ENCODE measurements around the gene TREML4. TPM values are rescaled to one million over a fixed set of nuclear protein-coding genes. Genes with fewer than 3 reads are reported as not detected.

Gene TREML4
- total and polyA plus RNA-seq, 4 donors, result 0.08 to 0.31 TPM; not detected in 2

DNA sequence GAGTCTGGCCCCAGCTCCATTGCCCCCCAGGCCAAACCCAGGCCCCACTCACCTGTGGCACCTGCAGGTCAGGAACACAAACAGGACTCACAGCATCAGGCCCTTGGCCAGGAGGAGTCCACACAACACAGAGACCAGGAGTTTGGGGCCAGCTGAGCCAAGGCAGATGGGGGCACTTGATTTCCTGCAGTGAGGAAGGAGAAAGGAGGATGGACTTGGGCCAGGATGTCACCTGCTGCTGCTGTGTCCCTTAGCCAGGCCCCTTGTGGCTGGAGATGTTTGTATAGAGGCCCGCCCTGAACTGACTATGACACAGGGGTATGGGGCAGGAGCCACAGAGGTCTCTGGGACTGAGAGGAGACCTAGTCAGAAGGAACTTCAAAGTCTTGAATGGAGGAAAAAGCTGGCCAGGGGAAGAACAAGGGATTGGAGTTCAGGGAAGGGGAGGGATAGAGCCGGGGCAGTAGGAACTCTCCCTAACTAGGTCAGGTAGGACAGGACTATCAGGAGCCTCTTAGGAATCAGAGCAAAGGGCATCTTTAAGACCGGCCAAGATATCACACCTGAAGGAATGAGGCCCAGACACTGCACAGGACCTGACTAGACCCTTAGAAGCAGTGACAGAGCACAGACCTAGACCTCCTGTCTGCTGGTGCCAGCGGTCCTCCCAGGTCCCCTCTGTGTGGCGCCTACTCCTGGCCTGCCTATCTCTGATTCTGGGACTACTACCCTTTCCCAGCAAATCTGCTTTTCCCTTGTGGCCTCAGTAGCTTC is 18.4 kb upstream of the TREML4 start:
- H3K27ac ChIP-seq (ENCODE audit: low read depth in 1 of 2, low read length in 2 of 2), result no peak overlapping the region
- H3K4me3 ChIP-seq (ENCODE audit: low read depth in 1 of 3, low read length in 3 of 3), result no peak overlapping the region
- no peaks in the 10 kb centered on the region for H3K27me3 ChIP-seq (ENCODE audit: control insufficient read depth in 4 of 4, insufficient read depth in 4 of 4, low read length in 3 of 4)
- TF ChIP-seq RAD21 (IDR thresholded peaks at IDR 0.05), result no peak
- TF ChIP-seq YY1 (IDR thresholded peaks at IDR 0.05), result no peak
- TF ChIP-seq HNF4A (conservative IDR thresholded peaks at IDR 0.05), result no peak
- TF ChIP-seq GABPA (IDR thresholded peaks at IDR 0.05 in 1 of 2, conservative IDR thresholded peaks at IDR 0.05 in 1 of 2), result no peak
- TF ChIP-seq NR2F2 (IDR thresholded peaks at IDR 0.05), result no peak
- TF ChIP-seq SP1 (IDR thresholded peaks at IDR 0.05), result no peak
- no peaks in the 10 kb centered on the region for H3K4me1 ChIP-seq (ENCODE audit: control insufficient read depth in 4 of 4, insufficient read depth in 4 of 4, low read length in 3 of 4)
- DNase-seq (ENCODE audit: low spot score), result peak; percentile 30
- H3K36me3 ChIP-seq (ENCODE audit: control insufficient read depth in 4 of 4, insufficient read depth in 3 of 4, low read depth in 1 of 4, low read length in 3 of 4), result no peaks in the 10 kb centered on the region
- 84% methylated on average over 5 of the region's 5 CpGs for WGBS
- H3K9me3 ChIP-seq (ENCODE audit: control insufficient read depth in 4 of 4, low read length in 3 of 4), result peaks cover 0 to 8% (median under 1%) of the 10 kb centered on the region in 4 donors
- H3K9ac ChIP-seq (ENCODE audit: low read depth in 1 of 2, low read length in 2 of 2), result no peak overlapping the region

DNA sequence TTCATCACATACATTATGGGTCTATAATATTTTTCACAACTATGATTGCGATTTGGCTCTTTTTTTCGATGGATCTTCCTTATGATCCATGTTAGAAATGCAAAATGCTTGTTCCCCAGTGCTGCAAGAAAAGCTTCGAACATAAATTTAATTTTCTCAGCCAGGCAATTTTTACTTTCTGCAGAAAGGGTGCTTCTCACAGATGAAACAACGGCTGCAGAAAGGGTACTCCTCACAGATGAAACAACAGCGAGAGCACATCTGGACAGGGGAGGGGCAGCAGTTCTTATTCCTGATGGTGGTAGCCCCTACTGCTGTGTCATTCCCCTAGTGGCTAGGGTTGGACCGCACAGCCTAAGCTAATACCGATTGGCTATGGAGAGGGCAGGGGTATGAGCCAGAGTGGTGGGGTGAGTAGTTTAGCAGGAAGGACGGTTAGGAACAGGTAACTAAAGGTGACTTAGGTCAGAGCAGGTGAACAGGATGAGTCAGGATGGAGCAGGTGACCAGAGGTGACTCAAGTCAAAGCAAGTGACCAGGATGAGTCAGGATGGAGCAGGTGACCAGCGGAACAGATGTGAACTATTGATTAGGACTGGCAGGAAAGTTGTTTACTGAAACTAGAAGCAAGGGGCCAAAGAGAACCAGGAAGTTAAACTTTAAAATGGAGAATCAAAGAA is 13.4 kb upstream of the TREML4 start:
- Histone ChIP-seq H3K4me1 (ENCODE audit: control insufficient read depth in 4 of 4, insufficient read depth in 4 of 4, low read length in 3 of 4) (no peaks in the 10 kb centered on the region), H3K27ac (ENCODE audit: low read depth in 1 of 2, low read length in 2 of 2) (no peak overlapping the region), H3K4me3 (ENCODE audit: low read depth in 1 of 3, low read length in 3 of 3) (no peak overlapping the region), H3K9ac (ENCODE audit: low read depth in 1 of 2, low read length in 2 of 2) (no peak overlapping the region), H3K27me3 (ENCODE audit: control insufficient read depth in 4 of 4, insufficient read depth in 4 of 4, low read length in 3 of 4) (no peaks in the 10 kb centered on the region), H3K36me3 (ENCODE audit: control insufficient read depth in 4 of 4, insufficient read depth in 3 of 4, low read depth in 1 of 4, low read length in 3 of 4) (no peaks in the 10 kb centered on the region), H3K9me3 (ENCODE audit: control insufficient read depth in 4 of 4, low read length in 3 of 4) (peaks cover 0 to 9% (median under 1%) of the 10 kb centered on the region in 4 donors)
- no peak for TF ChIP-seq NR2F2 (IDR thresholded peaks at IDR 0.05)
- TF ChIP-seq, protein P1, sequence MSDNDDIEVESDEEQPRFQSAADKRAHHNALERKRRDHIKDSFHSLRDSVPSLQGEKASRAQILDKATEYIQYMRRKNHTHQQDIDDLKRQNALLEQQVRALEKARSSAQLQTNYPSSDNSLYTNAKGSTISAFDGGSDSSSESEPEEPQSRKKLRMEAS (IDR thresholded peaks at IDR 0.05), result no peak
- TF ChIP-seq, protein P2, sequence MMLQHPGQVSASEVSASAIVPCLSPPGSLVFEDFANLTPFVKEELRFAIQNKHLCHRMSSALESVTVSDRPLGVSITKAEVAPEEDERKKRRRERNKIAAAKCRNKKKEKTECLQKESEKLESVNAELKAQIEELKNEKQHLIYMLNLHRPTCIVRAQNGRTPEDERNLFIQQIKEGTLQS (IDR thresholded peaks at IDR 0.05), result no peak
- no peak for TF ChIP-seq EGR1 (IDR thresholded peaks at IDR 0.05; ENCODE audit: low read depth in 2 of 2)
- TF ChIP-seq JUND (IDR thresholded peaks at IDR 0.05), result no peak
- TF ChIP-seq, protein P3, sequence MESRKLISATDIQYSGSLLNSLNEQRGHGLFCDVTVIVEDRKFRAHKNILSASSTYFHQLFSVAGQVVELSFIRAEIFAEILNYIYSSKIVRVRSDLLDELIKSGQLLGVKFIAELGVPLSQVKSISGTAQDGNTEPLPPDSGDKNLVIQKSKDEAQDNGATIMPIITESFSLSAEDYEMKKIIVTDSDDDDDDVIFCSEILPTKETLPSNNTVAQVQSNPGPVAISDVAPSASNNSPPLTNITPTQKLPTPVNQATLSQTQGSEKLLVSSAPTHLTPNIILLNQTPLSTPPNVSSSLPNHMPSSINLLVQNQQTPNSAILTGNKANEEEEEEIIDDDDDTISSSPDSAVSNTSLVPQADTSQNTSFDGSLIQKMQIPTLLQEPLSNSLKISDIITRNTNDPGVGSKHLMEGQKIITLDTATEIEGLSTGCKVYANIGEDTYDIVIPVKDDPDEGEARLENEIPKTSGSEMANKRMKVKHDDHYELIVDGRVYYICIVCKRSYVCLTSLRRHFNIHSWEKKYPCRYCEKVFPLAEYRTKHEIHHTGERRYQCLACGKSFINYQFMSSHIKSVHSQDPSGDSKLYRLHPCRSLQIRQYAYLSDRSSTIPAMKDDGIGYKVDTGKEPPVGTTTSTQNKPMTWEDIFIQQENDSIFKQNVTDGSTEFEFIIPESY (IDR thresholded peaks at IDR 0.05), result no peak
- no peak for TF ChIP-seq HNF4A (conservative IDR thresholded peaks at IDR 0.05)
- TF ChIP-seq, protein P4, sequence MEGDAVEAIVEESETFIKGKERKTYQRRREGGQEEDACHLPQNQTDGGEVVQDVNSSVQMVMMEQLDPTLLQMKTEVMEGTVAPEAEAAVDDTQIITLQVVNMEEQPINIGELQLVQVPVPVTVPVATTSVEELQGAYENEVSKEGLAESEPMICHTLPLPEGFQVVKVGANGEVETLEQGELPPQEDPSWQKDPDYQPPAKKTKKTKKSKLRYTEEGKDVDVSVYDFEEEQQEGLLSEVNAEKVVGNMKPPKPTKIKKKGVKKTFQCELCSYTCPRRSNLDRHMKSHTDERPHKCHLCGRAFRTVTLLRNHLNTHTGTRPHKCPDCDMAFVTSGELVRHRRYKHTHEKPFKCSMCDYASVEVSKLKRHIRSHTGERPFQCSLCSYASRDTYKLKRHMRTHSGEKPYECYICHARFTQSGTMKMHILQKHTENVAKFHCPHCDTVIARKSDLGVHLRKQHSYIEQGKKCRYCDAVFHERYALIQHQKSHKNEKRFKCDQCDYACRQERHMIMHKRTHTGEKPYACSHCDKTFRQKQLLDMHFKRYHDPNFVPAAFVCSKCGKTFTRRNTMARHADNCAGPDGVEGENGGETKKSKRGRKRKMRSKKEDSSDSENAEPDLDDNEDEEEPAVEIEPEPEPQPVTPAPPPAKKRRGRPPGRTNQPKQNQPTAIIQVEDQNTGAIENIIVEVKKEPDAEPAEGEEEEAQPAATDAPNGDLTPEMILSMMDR (IDR thresholded peaks at IDR 0.05; ENCODE audit: low read depth, low read length, missing input control), result no peak
- no peak for TF ChIP-seq FOXA2 (IDR thresholded peaks at IDR 0.05)
- DNase-seq (ENCODE audit: low spot score), result no peak
- WGBS, result 76% methylated on average over 9 of the region's 9 CpGs
